ENCODE measurements around the gene SNX24. TPM values are rescaled to one million over a fixed set of nuclear protein-coding genes. Genes with fewer than 3 reads are reported as not detected.

Gene SNX24
- total RNA-seq, 1 donor from 2014 or later, result 14.9 TPM

DNA sequence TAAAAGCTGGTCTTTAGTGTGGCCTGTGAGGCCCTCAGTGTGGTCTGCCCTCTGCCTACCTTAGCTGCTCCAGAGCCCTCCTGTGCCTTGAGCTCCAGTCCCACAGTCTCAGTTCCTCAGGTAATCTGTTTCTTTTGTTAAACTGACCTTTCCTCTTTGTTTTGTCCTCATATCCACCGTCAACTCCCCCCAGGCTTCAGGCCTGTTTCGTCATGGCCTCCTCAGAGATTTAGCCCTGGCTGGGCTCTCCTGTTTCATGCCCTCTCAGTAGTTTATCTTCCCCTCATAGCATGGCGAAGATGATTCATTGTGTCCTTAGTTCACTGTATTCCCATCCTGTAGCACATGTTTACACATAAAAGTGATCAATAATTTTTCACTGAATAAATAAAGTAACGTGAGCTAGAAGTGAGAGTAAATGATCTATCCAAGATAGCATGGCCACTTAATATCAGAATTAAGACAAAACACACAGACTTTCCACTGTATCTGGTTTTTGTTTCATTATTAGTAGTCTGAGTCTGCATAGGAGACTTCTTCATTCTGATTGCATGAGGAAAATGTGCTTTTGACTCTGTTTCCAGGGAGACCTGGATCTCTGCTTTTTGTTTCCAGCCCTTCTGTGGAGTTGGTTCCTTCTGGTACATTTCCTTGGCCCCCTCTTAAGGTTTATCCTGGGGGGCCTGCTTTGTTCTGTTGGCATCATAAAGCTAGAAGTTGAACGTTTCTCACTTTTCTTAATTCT is 70.5 kb downstream of the SNX24 start:
- DNase-seq (ENCODE audit: low spot score), result no peak

- DNase-seq (ENCODE audit: low spot score), result no peak
These were observed 71.1 kb downstream of the SNX24 start for GRCh38 chr5:122916490-122916889.

DNA sequence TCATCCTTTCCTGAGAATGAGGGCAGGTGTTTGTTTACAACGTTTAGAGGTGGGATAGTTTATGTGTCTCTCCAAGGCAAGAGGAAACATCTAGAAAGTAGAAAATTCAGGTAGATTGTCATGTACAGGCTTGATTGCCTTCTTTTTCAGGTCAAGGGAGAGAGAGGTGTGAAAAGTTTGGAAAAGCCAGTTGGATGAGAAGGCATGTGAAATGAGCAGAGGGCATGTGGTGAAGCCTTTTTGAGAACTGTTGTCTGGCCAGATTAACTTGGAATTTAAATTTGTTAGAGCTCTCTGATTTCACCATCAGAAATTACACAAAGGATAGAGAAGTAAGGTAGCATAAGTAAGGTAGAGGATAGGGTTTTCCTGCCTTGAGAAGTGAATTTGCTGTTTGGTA is 74.6 kb downstream of the SNX24 start:
- DNase-seq (ENCODE audit: low spot score), result no peak

DNA sequence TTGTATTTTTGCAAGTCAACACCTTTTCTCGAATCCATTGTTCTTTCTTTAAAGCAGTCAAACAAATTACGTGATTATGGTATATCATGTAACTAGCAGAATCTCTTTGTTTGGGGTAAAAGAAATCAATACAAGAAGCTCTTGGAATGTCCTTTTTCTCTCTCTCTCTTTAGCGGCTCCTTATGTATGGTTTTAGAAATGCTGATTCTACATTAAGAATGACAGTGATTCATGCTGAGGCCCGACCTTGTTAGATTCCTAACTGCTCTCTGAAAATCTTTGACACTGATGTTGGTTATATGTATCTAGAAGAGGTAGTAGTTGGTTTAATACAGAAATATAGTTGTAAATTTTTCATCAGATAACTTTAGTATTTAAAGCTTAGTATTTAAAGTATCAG is 76.4 kb downstream of the SNX24 start:
- DNase-seq (ENCODE audit: low spot score), result no peak

DNA sequence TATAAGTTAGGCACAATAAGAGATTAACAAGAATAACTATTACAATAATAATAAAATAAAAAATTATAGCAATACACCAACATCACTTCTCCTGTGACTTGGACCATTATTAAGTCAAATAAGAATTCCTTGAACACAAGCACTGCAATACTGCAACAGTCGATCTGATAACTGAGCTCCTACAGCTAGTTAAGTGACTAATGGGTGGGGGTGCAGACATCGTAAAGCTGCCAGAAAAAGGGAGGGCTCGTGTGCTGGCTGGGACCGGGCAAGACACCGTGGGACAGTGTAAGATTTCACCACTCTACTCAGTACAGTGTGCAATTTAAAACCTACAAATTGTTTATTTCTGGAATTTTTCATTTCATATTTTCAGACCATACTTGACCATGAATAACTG is 78.8 kb downstream of the SNX24 start:
- no peak for DNase-seq (ENCODE audit: low spot score)

DNA sequence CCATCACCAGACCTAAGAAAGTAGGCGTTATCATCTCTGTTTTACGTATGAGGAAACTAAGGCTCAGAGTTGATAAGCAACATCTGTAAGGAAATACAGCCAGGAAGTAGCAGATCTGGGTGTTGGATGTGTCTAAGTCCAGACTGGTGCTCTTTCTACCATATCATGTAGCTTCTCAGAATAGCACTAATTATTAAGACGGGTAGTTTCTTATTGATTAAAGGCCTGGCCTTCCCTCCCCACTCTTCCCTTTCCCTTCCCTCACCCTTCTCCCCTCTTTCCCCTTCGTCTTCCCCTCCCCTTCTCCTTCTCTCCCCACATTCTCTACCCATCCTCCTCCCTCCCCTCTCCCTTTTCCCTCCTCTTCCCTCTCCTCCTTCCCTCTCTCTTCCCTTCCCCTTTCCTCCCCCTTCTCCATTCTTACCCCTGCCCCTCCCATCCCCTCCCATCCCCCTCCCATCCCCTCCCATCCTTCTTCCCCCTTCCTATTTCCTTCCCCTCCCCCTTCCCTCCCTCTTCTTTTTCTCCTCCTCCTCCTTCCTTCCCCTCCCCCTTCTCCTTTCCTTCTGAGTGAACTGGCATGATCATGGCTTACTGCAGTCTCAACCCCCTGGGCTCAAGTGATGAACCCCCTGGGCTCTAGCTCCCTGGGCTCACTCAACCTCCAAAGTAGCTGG is 79.4 kb downstream of the SNX24 start:
- no peak for DNase-seq (ENCODE audit: low spot score)

DNA sequence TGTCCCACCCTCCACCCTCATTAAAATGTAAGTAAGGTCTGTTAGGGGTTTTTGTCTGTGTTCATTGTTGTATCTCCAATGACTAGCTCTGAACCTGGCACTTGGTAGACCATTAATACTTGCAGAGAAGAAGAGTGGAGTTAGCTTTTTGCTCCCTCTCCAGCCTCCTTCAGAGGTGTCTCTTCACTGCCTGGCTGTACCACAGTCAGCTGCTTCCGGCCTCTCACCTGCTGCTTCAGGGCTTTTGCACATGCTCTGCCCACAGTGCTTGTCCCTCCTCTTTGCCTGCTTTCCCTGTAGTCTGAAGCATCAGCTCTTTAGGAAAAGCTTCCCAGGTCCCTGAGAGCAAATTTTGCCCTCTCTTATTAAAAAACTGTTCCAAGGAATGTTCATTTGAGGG is 83.6 kb downstream of the SNX24 start:
- no peak for DNase-seq (ENCODE audit: low spot score)

- DNase-seq (ENCODE audit: low spot score), result no peak
These were observed 84.6 kb downstream of the SNX24 start for GRCh38 chr5:122929980-122930379.

- DNase-seq (ENCODE audit: low spot score), result no peak
These were observed 88.5 kb downstream of the SNX24 start for GRCh38 chr5:122933956-122934355.

DNA sequence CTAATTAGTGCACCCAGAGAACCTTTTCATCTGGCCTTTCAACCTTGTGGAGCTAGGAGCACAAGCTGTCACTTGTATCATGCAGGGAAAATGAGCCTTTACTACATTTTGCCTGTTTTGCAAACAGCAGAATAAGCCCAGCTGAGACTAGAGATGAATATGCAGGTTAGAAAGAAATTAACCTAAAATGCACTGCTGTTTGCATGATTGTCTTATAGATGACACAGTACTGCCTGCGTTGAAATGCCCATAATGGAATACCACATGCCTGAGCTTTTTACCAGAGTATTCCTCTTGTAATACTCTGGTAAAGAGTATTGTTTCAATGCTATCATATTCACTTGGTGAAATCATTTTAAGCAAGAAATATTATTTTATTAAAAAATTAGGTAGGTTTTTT is 90.7 kb downstream of the SNX24 start:
- no peak for DNase-seq (ENCODE audit: low spot score)

- DNase-seq (ENCODE audit: low spot score), result no peak
These were observed 92.5 kb downstream of the SNX24 start for GRCh38 chr5:122937914-122938313.

DNA sequence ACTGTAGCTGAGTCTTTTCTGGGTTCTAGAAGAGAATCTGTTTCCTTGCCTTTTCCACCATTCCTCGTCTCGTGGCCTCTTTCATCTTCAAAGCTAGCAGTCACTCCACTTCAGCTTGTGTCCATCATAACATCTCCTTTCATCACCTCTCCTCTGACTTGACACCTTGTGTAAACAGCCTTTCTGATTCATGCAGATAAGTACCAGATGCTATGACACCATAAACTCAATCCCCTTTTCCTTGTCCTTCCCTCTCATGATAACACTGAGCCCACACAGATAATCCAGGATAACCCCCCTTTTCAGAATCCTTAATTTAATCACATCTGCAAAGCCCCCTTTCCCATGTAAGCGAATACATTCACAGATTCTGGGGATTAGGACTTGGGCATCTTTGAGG is 95.5 kb downstream of the SNX24 start:
- DNase-seq (ENCODE audit: low spot score), result no peak

DNA sequence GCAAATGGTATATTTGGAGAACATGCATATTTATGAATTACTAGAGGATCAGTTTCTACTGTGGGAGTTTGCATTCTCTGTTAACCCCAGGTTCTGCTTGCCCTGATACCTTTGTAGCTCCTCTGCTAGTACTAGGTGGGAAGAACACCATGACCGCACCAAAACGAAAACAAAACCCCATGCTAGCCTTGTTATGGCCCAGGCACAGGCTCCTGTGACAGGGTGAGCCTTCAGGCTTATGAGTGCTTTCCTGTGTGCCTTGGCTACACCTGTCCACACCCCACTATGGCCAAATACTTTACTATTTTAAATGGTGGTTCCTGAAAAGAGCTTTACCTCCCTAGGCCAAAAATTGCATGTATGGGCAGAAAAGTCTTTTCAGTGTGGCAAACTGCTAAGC is 96.3 kb downstream of the SNX24 start:
- DNase-seq (ENCODE audit: low spot score), result no peak

- no peak for DNase-seq (ENCODE audit: low spot score)
These were observed 96.9 kb downstream of the SNX24 start for GRCh38 chr5:122942164-122942914.

- DNase-seq (ENCODE audit: low spot score), result no peak
These were observed 97.8 kb downstream of the SNX24 start for GRCh38 chr5:122943050-122943698.

GRCh38 chr5:122944051-122944450 is 98.6 kb downstream of the SNX24 start:
- no peak for DNase-seq (ENCODE audit: low spot score)

GRCh38 chr5:122947372-122947771 is 102.0 kb downstream of the SNX24 start:
- DNase-seq (ENCODE audit: low spot score), result no peak

- DNase-seq (ENCODE audit: low spot score), result no peak
These were observed 102.4 kb downstream of the SNX24 start for GRCh38 chr5:122947772-122948171.

DNA sequence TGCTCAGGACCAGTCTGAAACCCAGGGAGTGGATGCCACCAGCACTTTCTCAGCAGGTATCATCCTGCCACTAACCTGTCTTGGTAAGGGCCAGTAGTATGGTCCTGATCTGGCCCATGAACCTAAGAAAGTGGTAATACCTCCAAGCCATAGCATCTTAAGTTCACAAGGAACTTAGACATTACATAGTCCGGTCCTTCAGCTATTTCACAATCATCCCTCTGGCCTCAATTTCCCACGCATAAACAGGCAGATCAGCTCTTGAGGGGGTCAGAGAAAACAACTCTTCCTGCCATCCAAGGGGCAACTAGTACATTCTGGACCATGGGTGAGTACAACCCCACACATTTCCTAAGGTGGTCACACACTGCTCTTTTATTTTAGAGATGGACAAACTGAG is 102.9 kb downstream of the SNX24 start:
- no peak for DNase-seq (ENCODE audit: low spot score)

DNA sequence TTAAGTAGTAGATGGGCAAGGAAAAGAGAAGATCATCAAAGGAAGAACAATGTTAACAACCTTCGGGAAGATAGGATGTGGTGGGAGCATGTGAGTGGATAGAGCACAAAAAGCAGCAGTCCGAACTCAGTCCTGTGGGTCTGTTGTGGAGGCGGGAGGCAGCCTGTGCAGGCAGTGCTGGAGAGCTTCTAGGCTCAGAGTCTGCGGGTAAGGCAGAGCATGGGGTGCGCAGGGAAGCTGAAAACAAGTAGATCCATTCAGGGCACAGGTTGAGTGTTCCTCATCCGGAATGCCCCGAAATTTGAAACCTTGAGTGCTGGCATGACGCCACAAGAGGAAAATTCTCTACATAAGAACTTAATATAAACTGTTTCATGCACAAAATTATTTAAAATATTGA is 106.2 kb downstream of the SNX24 start:
- no peak for DNase-seq (ENCODE audit: low spot score)

- DNase-seq (ENCODE audit: low spot score), result no peak
These were observed 109.3 kb downstream of the SNX24 start for GRCh38 chr5:122954719-122955118.

DNA sequence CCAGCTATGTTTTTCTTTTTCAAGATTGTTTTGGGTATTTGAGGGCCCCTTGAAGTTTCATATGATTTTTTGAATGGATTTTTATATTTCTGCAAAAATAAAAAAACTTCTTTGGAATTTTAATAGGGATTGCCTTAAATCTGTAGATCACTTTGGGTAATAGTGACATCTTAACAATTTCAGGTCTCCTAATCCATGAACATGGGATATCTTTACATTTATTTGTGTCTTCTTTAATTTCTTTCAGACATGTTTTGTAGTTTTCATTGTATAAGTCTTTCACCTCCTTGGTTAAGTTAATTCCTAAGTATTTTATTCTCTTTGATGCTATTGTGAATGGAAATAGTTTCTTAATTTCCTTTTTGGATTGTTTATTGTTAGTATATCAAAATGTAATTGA is 112.0 kb downstream of the SNX24 start:
- no peak for DNase-seq (ENCODE audit: low spot score)

All from mesenteric fat pad (tissue), 1 donor.